OCI-M2 (cell line): ENCODE data around the gene TRAT1.
"Not testable (repeated sequence)": the region's sequence is repeated elsewhere in the genome, so short reads cannot be mapped to it uniquely, and the experiment has no call there.

Experiments
- DNase-seq: peaks from one replicate; lab custom pipeline; 2025; ENCODE audit not compliant: unreplicated experiment; lab: John Stamatoyannopoulos, UW

Gene TRAT1, protein sequence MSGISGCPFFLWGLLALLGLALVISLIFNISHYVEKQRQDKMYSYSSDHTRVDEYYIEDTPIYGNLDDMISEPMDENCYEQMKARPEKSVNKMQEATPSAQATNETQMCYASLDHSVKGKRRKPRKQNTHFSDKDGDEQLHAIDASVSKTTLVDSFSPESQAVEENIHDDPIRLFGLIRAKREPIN

DNA sequence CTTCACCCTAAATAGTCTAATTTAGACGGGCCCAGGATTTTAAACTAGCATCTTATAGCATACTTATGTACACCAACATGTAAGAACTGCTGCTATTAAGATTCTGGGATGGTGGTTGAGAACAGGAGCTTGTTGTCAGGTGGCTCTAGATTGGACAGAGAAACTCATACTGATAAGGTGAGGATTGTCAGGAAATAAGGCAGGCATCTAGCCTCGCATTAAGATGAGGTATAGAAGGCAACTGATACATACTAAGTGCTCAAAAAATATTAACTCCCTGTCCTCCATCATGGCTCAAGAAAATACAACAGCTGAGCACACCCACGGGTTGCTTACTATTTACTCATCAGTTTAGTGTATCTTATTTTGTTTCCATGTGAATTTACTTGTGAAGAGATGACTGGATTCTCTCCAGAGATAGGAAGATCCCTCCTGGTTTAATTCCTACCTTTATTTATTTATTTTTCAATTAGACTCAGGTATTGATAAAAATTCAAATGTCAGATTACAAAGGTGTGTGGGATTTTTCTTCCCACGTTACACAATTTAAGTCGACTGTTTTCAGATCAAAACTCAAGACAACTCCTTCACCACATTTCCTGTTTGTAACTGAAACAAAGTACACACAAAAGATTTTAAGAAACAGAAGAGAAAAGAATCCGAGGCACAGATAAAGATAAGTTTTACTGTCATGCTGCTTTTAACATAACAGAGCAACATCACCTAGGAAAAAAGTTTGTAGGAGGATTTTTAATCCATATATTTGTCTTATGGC is at the start of gene TRAT1:
Gene TRAT1 (plus strand): TSS at position 664 of the 775 bp plus-strand sequence. CDS start 142 bp downstream, outside the sequence.
- DNase-seq: no peak

DNA sequence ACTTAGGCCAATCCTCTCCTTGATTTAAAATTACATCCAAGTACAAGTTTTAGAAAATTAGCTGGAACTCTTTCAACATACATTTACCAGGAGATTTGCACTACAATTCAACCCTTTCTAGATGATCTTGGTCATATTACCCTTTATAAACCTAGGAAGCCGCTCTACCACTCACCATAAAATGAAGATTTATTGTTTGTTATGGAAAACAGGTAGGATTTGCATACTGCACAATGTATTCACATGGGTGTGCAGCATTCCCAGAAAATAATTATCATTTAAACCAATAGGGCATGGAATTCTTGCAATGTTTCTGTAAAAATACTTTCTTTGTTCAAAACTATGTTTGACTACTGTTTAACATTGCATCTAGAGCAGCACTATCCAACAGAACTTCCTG is 46.9 kb upstream of the TRAT1 start:
- DNase-seq: no peak

DNA sequence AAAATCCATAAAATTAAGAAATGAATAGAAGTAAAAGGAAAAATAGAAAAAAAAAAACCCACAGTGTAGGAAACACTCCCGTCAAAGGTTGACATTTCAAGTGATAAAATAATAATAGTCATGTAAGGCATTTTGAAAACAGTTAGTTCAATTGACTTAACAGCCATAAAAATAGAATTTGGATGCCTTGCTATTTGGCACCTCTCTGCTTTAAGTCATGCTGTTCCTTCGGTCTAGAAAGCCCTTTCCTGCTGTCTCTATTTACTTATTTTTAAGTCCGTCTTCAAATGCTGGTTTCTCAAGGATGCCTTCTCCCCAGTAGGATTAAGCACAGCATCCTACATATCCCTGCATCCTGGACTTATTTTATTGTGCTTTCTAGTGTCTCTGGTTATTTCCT is 43.1 kb upstream of the TRAT1 start:
- DNase-seq: no peak

DNA sequence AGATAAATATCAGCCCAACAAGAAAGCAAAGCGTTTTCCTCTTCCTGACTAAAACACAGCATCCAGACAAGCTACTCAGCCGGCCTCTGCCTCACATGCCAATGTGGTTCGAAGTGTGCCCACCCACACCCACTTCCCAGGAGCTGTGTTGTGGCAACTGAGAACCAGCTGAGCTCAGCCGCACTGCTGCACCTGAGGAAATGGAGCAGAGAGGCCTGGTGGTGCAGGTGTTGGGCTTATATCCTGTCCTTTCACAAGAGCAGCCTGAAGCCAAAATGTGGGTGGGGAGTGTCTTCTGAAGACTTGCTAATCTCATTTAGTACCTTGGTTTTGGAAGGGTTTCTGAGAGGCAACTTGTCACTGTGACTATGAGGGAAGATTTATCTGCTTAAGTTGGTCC is 42.4 kb upstream of the TRAT1 start:
- DNase-seq: no peak

DNA sequence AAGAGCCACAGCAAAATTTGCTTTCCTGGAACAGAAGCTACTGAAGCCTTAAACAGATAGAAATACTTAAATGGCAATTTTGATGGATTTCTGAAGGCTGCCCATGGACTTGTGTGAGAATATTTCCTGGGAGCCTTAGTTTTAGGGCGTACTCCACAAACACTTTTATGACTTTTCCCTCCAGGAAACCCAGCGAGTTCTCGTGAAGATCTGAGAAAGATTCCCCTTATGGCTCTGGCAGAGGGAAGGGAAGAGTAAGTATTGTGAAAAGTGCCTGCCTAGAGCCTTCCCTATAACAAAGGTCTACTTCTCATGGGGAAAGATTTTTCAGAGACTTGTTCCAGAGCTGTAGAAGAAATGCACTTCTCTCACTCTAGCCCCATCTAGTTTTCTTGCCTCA is 31.1 kb upstream of the TRAT1 start:
- DNase-seq: no peak

DNA sequence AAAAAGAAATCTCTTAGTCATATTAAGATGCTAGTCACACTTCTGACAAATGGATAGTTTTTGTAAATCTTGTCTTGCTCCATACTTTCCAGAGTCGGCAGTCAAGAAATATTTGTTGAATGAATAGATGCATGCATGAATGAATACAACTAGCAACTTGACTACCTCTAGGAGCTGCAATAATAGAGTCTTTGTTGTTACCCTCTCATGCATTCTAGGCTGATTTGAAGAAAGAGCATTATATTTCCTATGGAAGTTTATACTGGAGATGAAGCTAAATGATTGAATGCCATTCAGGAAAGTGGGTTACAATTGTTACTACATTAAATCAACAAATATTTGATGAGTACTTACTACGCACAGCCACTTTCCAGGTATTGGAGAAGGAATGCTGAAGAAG is 18.1 kb upstream of the TRAT1 start:
- no peak for DNase-seq

DNA sequence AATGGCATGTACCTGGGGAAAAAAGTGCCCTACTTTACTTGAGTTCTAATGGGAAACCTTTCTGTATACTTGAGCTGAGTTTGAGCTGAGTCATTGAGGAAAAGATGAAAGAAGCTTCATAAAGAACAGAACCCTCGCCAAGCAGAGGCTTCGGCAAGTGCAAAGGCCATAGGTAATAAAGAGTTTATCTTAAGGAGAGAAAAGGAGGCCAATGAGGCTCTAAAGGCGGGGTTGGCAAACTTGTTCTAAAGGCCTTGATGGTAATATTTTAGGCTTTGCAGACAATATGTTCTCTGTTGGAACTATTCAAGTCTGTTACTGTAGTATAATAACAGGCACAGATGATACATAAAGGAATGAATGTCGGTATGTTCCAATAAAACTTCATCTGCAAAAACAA is 17.6 kb upstream of the TRAT1 start:
- no peak for DNase-seq

DNA sequence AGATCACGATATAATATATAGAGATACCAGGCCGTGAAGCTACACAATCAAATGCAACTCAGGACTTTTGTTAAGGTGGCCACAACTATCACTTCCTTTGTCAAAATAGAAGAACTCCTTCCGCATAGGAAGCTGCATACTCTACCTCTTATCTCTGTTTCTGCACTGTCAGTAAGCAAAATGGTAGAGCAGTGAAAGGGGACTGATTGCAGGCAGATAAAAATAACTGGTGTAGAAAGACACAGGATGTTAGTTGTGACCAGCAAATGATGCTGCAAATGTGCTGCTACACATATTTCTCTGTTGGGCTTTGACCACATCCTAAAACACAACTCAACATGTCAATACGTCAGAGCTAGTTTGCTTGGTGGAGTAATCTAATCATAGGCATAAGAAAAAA is 16.3 kb upstream of the TRAT1 start:
- DNase-seq: no peak

DNA sequence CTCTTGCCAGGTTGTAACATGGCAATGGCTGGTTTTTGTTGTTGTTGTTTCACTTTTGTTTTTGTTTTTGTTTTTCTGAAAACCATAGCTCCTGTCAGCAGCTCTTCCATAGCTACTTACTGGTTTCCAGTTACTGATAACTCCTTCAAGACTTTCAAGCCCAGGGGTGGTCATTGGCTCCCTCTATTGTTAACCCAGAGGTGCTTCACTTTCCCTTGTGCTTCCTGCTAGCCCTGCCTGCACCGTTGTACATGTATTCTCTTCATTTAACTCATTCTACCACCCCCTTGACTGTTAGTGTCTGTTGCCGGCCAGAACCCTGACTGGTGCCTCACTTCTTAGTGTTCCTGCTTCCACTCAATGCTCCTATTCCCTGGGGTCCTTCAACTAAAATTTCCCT is 4.2 kb upstream of the TRAT1 start:
- no peak for DNase-seq

DNA sequence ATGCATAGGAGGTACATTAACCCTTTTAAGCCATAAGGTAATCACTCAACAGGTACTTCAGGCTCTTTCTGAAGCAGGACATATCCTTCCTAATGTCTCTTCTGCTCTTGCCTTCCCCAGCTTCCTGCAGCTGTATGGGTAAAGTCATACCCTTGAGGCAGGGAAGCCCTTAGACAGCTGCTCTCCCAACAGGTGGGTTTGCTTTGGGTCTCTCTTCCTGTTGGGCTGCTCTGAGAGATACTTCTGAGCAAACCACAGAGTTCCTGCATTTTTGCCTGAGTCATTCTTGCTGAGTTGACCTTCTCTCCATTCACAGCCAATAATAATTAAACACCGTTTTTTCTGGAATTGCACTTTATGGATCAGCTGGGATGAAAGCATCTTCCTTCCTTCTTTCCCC is 2.0 kb upstream of the TRAT1 start:
- no peak for DNase-seq

DNA sequence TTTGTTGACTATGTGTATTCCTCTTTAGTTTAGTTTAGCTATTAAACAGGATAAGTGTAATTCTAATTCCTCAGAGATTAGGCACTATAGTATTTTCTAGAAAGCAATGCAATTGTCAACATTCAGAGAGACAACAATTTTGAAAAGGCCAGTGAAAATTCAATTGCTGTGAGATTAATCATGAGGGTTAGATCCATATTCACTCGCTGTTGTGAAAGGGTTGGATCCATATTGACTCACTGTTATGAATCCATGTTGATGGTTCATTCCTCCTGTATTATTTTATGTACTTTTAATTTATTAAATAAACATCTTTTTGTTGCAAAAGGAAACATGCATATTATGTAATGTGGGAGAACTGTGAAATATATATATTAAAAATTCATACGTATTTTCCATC is 641 bp downstream of the TRAT1 start:
- DNase-seq: no peak

DNA sequence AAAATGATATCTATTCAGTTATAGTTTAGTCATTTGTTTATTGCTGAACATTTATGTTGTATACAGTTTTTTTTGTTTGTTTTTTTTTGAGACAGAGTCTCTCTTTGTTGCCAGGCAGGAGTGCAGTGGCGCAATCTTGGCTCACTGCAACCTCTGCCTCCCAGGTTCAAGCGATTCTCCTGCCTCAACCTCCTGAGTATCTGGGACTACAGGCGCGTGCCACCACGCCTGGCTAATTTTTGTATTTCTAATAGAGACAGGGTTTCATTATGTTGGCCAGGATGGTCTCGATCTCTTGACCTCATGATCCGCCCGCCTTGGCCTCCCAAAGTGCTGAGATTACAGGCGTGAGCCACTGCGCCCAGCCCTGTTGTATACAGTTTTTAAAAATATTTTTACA is 1.2 kb downstream of the TRAT1 start:
- not testable (repeated sequence) for DNase-seq

DNA sequence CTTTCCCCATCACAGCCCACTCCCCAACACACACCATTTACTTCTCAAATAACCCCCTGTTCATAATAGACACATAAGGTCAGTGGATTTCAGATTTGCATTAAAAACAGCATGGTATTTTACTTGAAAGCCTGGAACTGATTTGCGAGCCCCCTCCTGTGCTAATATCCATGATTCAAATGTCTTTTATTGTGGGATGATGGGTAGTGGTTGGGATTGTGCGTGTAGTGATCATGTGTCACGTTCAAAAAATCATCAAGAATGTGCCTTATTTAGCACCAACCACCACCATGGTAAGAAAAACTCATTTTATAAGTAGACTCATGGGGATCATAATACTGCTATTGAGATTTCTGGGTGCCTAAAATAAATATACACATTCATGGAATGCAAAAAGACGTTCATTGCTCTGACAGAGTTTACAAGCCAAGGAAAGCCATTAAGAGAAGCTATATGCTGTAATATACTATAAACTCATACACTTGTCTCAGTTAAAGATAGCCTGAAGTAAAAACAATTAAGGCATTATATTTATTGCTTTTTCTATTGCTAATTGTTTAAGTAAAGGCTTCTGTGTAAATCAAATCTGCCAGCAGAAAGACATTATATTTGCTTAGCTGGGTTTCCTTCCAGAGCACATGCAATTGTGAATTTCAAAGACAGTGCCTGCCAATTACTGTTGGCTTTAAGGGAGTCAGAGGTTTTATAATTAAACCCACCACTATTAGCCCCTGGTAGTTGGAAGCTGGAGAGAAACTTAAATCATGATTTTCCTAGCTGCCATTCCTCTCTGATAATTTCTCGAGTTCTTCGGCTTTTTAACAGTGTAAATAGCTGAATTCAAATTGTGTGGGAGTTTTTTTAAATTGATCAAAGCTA is 4.0 kb downstream of the TRAT1 start:
- DNase-seq: no peak

DNA sequence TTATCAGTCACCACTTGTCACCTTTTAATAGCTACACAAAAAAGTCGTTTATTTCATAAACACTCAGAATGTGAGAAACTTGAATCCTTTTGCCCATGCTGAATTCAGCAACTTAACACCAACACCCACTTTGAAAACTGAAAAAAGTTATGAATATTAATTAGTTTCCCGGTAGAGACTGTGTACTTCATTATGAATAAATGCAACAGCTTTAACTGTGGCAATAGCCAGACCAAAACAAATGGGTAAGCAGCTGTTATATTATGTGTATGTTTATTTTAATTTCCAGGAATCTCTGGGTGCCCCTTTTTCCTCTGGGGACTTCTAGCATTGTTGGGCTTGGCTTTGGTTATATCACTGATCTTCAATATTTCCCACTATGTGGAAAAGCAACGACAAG is 7.8 kb downstream of the TRAT1 start:
- no peak for DNase-seq

DNA sequence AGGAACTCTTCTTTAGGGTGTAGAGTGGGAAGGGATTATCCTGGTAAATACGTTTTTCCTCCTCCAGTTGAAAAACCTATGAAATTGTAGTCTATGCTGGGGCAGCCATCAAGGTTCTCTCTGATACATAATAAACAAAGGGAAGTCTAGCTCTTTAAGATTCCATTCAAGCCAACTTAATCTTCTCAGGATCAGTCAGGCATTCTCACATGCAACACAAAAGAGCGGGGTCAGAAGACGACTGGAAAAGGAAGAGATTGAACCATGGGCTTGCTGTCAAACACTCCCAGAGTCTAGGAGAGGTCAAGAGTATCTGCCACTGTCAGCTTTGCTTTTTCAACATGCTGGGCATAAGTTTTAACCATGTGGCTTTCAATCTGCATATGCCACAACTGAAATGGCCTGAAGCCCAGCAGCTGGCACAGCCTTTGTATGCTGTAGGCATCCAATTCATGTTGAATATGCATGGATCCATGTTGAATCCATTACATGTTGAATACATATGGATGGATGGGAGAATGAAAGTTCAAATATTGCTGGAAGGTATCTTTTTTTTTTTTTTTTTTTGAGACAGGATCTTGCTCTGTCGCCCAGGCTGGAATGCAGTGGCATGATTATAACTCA is 8.5 kb downstream of the TRAT1 start:
- no peak for DNase-seq

DNA sequence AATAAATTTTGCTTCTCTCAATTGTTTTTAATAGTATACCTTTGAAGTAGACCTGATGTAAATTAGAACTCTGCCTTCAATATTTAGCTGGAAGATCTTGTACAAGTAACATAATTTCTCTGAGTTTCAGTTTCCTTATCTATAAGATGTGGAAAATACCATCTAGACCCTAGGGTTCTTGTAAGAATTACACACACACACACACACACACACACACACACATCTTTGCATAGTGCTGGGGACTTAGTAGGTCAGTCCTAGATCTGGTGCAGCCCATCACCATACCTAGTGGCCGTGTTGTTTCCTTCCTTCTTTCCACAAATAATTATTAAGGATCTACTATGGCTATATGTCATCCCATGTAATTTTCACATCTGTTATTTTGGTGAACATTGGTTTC is 11.0 kb downstream of the TRAT1 start:
- DNase-seq: no peak

DNA sequence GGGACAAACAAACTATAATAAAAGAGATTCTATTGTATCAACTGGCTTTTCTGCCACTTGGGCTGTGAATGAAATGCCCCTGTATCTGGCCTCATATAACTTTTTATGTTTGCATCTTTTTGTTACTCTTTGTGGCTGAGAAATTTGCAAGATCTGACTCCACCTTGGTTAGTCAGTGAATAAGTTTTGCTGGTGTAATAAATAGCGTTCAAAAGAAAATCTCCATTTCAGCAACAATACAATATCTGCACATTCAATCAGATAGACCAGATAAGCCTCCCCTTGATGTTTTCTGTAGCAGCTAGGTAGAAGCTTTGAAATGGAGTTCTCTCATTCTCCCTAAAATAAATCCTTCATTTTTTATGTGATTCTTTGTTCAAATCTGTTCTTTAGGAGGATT is 12.0 kb downstream of the TRAT1 start:
- DNase-seq: no peak

DNA sequence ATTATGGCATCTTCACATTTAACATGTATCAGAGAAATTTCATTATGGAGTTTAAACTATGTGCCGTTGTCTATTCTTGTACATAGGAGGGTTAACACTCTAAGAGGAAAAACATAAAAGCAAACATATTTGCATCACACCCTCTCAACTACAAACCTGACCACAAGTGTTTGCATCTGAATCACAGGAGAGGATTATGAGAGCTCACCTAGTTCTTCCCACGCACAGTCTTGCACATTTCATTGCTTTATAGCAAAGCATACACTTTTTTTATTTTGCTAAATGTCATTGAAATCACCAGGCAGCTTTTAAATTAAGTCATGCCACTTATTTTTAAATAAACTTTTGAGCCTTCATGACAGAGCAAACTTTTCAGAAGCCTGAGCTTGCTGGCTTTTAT is 12.5 kb downstream of the TRAT1 start:
- no peak for DNase-seq

DNA sequence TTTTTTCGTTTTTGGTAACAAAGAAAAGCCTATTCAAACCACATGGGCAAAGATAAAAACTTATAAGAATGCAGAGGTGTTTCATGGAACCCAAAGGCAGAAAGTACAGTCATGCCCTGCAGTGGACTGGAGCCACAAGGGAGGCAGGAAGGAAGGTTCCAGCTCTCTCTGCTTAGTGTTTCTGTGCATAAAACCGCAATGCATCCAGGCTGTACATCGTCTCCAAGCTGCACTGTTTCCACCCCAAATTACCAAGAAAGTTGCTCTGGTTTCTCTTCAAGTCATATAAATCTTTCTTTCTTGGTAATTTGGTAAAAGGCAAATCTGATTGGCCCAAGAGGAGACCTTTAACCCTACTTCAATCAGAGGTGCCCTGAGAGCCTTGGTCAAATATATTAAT is 15.8 kb downstream of the TRAT1 start:
- DNase-seq: no peak

DNA sequence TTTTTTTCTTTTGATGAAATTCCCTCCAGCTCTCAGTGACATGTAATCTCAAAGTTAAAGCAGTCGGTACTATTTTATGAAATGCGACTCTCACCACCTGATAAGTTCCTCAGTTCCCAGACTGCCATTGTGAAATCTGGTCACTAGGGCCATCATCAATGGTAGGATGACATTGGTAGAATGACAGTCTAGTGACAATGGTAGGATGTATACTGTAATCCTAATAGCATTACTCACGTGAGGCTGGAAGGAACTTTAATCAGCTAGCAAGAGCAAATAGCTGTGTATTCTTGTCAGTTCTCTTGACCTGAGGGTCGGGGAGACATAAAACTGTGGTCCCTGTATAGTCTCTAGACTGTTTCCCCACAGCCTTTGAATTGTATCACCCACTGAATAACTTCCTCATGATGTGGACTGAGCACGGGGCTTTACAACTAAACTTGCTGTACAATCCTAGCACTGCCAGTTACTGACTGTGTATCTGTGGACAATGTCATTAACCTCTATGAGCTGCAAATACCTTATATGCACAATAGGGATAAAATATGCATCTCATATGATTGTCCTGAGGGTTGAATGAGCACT is 23.2 kb downstream of the TRAT1 start:
- no peak for DNase-seq

DNA sequence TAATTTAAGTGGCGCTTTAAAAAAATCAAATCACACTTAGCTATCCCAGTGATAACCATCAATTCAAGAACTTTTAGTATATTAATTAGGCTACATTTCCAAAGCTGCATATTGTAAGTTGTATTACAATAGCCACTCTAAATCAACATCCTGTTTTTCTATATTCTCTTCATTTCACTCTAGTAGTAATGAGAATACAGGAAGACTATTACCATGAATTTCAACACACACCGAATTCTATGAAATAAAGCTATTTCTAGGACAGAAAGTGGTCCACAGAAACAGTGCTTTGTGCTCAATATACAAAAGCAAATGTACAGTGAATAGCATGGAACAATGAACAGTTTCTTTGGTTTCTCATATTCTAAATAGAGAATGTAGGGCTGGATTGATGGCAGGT is 24.6 kb downstream of the TRAT1 start:
- no peak for DNase-seq
